T-helper 1 cell treated with Interleukin-12 subunit alpha and Interleukin-12 subunit beta and Interleukin-4 antibody, amounts not matched to agents 30 μg/mL and 1 μg/mL, for 36 hours (primary cell): ENCODE data around the gene MAPK8.

Experiments
- H3K27ac Mint-ChIP-seq: one replicate; pipeline ENCODE4 v1.8.0; 2021; ENCODE audit warnings: mild to moderate bottlenecking, mixed read lengths
- H3K27me3 Mint-ChIP-seq: one replicate; pipeline ENCODE4 v1.8.0; 2021; ENCODE audit warnings: low read depth, mixed read lengths
- H3K36me3 Mint-ChIP-seq: one replicate; pipeline ENCODE4 v1.8.0; 2021; ENCODE audit warnings: low read depth, mixed read lengths
- H3K4me1 Mint-ChIP-seq: one replicate; pipeline ENCODE4 v1.8.0; 2021; ENCODE audit warnings: low read depth, mixed read lengths
- H3K4me3 Mint-ChIP-seq: one replicate; pipeline ENCODE4 v1.8.0; 2021; ENCODE audit warnings: mild to moderate bottlenecking, moderate library complexity, mixed read lengths
- H3K9me3 Mint-ChIP-seq: one replicate; pipeline ENCODE4 v1.8.0; 2021; ENCODE audit warnings: mixed read lengths

MAPK8 gene

GRCh38 chr10:48474765-48475365 lies 168.4 kb downstream of the MAPK8 start:
- Mint-ChIP-seq H3K9me3 (no peaks in the 10 kb centered on the region), H3K4me3 (no peak overlapping the region), H3K4me1 (no peaks in the 10 kb centered on the region), H3K36me3 (no peaks in the 10 kb centered on the region), H3K27ac (no peak overlapping the region), H3K27me3 (peaks cover 11% of the 10 kb centered on the region)

- Mint-ChIP-seq H3K36me3 (no peaks in the 10 kb centered on the region), H3K4me1 (no peaks in the 10 kb centered on the region), H3K9me3 (no peaks in the 10 kb centered on the region), H3K4me3 (no peak overlapping the region), H3K27ac (no peak overlapping the region), H3K27me3 (peaks cover 11% of the 10 kb centered on the region)
These were observed 169.4 kb downstream of the MAPK8 start for GRCh38 chr10:48475943-48476278.

- Mint-ChIP-seq H3K4me3 (no peak overlapping the region), H3K27me3 (peaks cover 11% of the 10 kb centered on the region), H3K27ac (no peak overlapping the region), H3K4me1 (no peaks in the 10 kb centered on the region), H3K9me3 (no peaks in the 10 kb centered on the region), H3K36me3 (no peaks in the 10 kb centered on the region)
These were observed 170.0 kb downstream of the MAPK8 start for GRCh38 chr10:48476279-48476982.

DNA sequence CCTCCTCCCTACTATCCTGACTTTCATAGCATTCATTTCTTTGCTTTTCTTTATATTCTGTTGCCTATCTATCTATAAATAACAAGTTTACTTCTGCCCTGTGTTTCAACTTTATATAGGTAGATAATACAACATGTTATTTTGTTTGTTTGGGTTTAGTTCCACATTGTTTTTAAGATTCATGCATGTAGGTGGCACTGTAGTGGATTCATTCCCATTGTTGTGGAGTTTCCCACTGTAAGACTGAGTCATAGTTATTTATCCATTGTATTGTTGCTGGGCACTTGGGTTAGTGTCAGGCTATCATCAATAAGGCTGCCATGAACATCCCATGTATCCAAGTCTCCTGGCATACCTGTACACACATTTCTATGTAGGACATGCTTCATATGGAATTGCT lies 170.7 kb downstream of the MAPK8 start:
- H3K4me3 Mint-ChIP-seq, result no peak overlapping the region
- no peaks in the 10 kb centered on the region for H3K4me1 Mint-ChIP-seq
- peaks cover 11% of the 10 kb centered on the region for H3K27me3 Mint-ChIP-seq
- H3K9me3 Mint-ChIP-seq, result no peaks in the 10 kb centered on the region
- H3K27ac Mint-ChIP-seq, result no peak overlapping the region
- no peaks in the 10 kb centered on the region for H3K36me3 Mint-ChIP-seq

DNA sequence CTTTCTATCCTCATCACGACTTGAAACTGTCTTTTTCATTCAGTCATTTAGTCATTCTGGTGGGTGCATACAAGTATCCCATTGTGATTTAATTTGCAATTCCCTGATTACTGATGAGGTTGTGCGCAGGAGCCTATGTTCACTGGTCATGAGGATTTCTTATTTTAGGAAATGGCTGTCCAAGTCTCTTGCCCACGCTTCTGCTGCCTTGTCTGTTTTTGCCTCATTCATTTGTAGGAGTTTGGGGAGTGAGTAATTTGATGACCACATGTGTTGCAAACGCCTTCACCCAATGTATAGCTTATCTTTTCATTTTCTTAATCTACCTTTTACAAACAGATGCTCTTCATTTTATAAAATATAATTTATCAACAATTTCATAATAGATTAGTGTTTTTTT lies 171.1 kb downstream of the MAPK8 start:
- H3K4me3 Mint-ChIP-seq, result no peak overlapping the region
- peaks cover 11% of the 10 kb centered on the region for H3K27me3 Mint-ChIP-seq
- no peaks in the 10 kb centered on the region for H3K4me1 Mint-ChIP-seq
- no peak overlapping the region for H3K27ac Mint-ChIP-seq
- no peaks in the 10 kb centered on the region for H3K36me3 Mint-ChIP-seq
- H3K9me3 Mint-ChIP-seq, result no peaks in the 10 kb centered on the region

- H3K27me3 Mint-ChIP-seq, result peaks cover 19% of the 10 kb centered on the region
- H3K27ac Mint-ChIP-seq, result no peak overlapping the region
- no peaks in the 10 kb centered on the region for H3K9me3 Mint-ChIP-seq
- no peaks in the 10 kb centered on the region for H3K4me1 Mint-ChIP-seq
- H3K36me3 Mint-ChIP-seq, result no peaks in the 10 kb centered on the region
- H3K4me3 Mint-ChIP-seq, result no peak overlapping the region
These were observed 172.0 kb downstream of the MAPK8 start for GRCh38 chr10:48478469-48478868.

DNA sequence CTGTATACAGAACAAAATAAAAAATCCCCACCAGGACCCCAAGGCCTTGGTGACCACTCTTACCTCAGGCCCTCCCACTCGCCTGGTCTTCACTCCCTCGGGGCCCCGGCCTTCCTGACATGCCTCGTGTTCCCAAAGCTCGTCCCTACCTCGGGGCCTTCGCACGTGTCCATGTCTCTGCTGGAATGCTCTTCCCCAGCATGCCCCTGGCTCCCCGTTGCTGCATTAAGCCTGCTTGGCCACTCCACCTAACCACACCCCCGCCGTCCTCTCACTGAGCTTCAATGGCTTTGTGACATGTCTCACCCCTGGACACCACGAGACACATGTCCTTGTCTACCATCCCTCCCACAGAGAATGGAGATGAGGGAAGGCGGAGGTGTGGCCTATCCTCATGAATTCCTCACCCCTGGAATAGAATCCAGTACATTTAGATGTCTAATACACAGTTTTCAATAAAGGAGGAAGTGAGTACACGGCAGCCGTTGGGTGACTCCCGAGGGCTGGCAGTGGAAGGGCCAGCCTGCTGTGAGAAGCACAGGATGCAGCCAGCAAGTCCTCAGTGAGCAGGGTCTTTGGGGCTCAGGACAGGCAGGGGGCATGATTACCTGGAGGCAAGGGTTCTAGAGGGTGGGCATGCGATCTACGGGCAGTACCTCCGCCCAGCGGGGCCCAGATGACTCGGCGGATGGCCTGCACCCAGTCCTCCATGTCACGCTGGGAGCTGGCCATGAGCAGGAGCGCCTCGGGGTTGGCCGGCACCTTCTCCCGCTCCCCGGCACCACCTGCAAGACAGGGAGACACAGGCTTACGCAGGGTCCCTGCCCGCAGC lies 172.7 kb downstream of the MAPK8 start:
- Mint-ChIP-seq H3K4me3 (no peak overlapping the region), H3K27me3 (peaks cover 21% of the 10 kb centered on the region), H3K27ac (no peak overlapping the region), H3K9me3 (no peaks in the 10 kb centered on the region), H3K36me3 (no peaks in the 10 kb centered on the region), H3K4me1 (no peaks in the 10 kb centered on the region)

DNA sequence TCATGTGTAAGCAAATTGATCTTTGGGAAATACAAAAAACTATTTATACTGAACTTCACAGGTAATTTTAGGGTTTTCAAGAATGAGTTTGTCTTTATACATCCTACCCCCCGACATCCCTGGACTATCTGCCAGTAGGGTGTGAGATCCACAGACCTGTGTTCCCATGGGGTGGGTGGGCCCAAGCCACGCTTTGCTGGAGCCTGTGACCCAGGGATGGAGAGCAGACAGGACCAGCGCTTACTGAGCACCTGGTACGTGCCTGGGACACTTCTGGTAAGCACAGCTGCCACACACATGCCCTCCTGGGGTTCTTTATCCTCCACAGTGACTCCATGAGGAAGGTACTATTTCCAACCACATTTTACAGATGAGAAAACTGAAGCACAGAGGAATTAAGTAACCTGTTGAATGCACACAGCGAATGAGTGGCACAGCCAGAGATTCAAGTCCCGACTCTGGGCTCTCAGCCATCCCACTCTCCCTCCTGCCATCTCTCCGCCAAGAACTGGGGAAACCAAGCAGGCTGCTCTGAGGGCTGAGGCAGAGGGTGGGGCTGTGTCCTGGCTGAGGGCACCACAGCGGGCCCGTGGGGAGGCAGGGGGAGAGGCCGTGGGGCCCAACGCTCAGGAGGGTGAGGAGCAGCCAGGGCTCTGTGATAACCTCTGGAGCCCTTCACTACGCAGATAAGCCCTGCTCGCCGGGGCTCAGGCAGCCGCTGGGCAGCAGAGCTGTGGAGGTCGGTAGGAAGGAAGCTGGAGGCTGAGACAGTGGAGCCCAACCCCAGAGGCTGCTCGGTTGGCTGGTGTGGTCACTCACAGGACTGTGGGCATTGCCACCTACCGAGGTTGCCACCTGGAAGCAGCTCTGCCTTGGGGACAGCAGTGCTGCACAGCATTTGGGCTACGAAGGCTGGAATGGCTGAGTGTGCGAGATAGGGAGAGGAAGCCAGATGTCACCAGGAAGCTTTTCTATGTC lies 174.2 kb downstream of the MAPK8 start:
- Mint-ChIP-seq H3K36me3 (no peaks in the 10 kb centered on the region), H3K9me3 (no peaks in the 10 kb centered on the region), H3K27ac (no peak overlapping the region), H3K4me3 (no peak overlapping the region), H3K27me3 (peaks cover 18% of the 10 kb centered on the region), H3K4me1 (no peaks in the 10 kb centered on the region)

- Mint-ChIP-seq H3K9me3 (no peaks in the 10 kb centered on the region), H3K36me3 (no peaks in the 10 kb centered on the region), H3K27ac (no peak overlapping the region), H3K4me3 (no peak overlapping the region), H3K27me3 (peaks cover 17% of the 10 kb centered on the region), H3K4me1 (no peaks in the 10 kb centered on the region)
These were observed 174.9 kb downstream of the MAPK8 start for GRCh38 chr10:48481385-48481784.

DNA sequence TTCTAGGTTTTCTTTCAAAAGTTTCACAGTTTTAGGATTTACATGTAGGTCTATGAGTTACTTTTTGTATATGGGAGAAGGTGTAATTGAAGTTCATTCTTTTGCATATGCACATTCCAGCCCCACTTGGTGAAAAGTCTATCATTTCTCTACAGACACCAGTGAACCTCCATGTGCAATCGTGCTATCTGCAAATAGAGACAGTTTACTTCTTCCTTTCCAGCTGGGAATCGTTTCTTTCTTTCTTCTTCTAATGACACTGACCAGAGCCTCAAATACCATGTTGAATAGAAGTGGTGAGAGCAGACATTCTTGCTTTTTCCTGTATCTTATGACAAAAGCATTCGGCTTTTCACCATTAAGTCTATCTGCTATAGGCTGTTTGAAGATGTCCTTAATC lies 175.7 kb downstream of the MAPK8 start:
- Mint-ChIP-seq H3K9me3 (no peaks in the 10 kb centered on the region), H3K27me3 (peaks cover 22% of the 10 kb centered on the region), H3K27ac (no peak overlapping the region), H3K4me3 (no peak overlapping the region), H3K4me1 (no peaks in the 10 kb centered on the region), H3K36me3 (no peaks in the 10 kb centered on the region)

DNA sequence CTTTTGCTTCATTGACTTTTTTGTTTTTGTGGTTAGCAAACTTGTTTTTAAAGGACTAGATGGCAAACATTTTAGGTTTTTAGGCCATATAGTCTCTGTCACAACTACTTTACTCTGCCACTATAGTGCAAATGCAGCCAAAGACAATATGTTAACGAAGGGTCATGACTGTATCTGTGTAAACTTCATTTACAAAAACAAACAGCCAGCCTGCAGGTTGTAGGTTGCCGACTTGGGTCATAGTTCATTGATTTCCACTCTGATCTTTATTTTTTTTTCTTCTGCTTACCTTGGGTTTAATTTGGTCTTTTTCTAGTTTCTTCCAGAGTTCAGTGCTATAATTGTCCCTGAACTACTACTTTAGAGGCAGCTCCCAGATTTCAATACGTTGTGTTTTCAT lies 178.4 kb downstream of the MAPK8 start:
- no peak overlapping the region for H3K27ac Mint-ChIP-seq
- no peak overlapping the region for H3K4me3 Mint-ChIP-seq
- peaks cover 23% of the 10 kb centered on the region for H3K27me3 Mint-ChIP-seq
- no peaks in the 10 kb centered on the region for H3K4me1 Mint-ChIP-seq
- H3K36me3 Mint-ChIP-seq, result no peaks in the 10 kb centered on the region
- no peaks in the 10 kb centered on the region for H3K9me3 Mint-ChIP-seq

DNA sequence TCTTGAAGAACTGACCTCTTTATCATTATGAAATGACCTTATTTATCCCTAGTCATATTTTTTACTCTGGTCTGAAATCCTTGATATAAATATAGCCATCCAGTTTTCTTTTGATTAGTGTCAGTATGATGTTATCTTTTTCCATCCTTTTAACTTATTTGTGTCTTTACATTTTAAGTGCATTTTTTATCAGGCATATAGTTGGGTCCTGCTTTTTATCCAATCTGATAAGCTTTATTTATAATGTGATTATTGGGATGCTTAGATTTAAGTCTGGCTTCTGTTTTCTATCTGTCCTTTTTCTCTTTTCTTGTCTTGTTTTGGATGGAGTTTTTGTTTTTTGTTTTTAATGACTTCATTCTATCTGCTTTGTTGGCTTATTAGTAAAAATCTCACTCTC lies 179.2 kb downstream of the MAPK8 start:
- H3K4me1 Mint-ChIP-seq, result no peaks in the 10 kb centered on the region
- H3K9me3 Mint-ChIP-seq, result no peaks in the 10 kb centered on the region
- no peak overlapping the region for H3K27ac Mint-ChIP-seq
- H3K27me3 Mint-ChIP-seq, result peaks cover 23% of the 10 kb centered on the region
- H3K36me3 Mint-ChIP-seq, result no peaks in the 10 kb centered on the region
- no peak overlapping the region for H3K4me3 Mint-ChIP-seq

DNA sequence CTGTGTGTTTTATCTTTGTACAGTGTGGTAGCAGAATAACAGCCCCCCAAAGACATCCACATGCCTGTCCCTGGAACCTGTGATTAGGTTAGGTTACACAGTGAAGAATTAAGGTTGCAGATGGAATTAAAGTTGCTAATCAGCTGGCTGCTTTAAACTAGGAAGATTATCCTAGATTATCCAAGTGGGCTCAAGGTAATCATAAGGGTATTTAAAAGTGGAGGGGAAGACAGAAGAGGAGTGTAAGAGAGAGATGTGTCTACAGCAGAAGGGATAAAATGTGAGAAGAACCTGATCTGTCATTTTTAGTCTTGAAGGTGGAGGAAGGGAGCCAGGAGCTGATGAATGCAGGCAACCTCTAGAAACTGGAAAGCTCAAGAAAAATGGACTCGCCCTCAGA lies 180.8 kb downstream of the MAPK8 start:
- Mint-ChIP-seq H3K27ac (no peak overlapping the region), H3K27me3 (peaks cover 23% of the 10 kb centered on the region), H3K4me1 (no peaks in the 10 kb centered on the region), H3K9me3 (no peaks in the 10 kb centered on the region), H3K36me3 (no peaks in the 10 kb centered on the region), H3K4me3 (no peak overlapping the region)
